HepG2 (cell line): Measurements from ENCODE around the gene BBLN. TPM values are rescaled to one million over a fixed set of nuclear protein-coding genes. Genes with fewer than 3 reads are reported as not detected.

Source experiments
- ATM ChIP-seq: fragments of 450-650 bp; IDR thresholded peaks from 2 replicates; pipeline ENCODE4 v1.7.1; 2017; ENCODE audit warnings: mild to moderate bottlenecking, borderline replicate concordance
- ETV6 ChIP-seq: sonication (generic); formaldehyde crosslinking; conservative IDR thresholded peaks from 2 replicates; pipeline ENCODE4 v1.4.0; 2020; ENCODE audit warnings: missing genetic modification reagents
- GATAD1 ChIP-seq: IDR thresholded peaks from 2 replicates; pipeline ENCODE4 v1.6.1; 2016; ENCODE audit warnings: missing genetic modification reagents, missing compliant biosample characterization
- GPN1 ChIP-seq: sonication (generic); formaldehyde crosslinking; IDR thresholded peaks from 2 replicates; pipeline ENCODE4 v1.5.1; 2020; ENCODE audit warnings: missing genetic modification reagents, borderline replicate concordance
- HNF4A ChIP-seq: sonication (generic); formaldehyde crosslinking; IDR thresholded peaks from 2 replicates; pipeline ENCODE4 v1.4.0; 2020; ENCODE audit warnings: missing genetic modification reagents
- RARA ChIP-seq: IDR thresholded peaks from 2 replicates; pipeline ENCODE4 v1.6.1; 2016; ENCODE audit warnings: missing genetic modification reagents, missing compliant biosample characterization
- SIX1 ChIP-seq: sonication (generic); formaldehyde crosslinking; IDR thresholded peaks from 2 replicates; pipeline ENCODE4 v1.4.0; 2020; ENCODE audit warnings: missing genetic modification reagents, borderline replicate concordance
- SMYD3 ChIP-seq: sonication (generic); formaldehyde crosslinking; IDR thresholded peaks from 2 replicates; pipeline ENCODE4 v1.8.1; 2023; ENCODE audit warnings: mild to moderate bottlenecking, missing genetic modification reagents
- SRF ChIP-seq: IDR thresholded peaks from 2 replicates; pipeline ENCODE4 v1.6.1; 2011; ENCODE audit warnings: mild to moderate bottlenecking, low read depth, low read length, moderate library complexity
- SRSF9 ChIP-seq: fragments of 200-400 bp; formaldehyde crosslinking; IDR thresholded peaks from 2 replicates; pipeline ENCODE4 v1.6.1; 2018; ENCODE audit warnings: borderline replicate concordance, mild to moderate bottlenecking, low read depth, low read length; ENCODE audit not compliant: insufficient read depth, poor library complexity, severe bottlenecking
- TMF1 ChIP-seq: sonication (generic); formaldehyde crosslinking; IDR thresholded peaks from 2 replicates; pipeline ENCODE4 v1.8.1; 2022; ENCODE audit warnings: low read depth, missing genetic modification reagents
- ZBTB7A ChIP-seq: sonication (generic); formaldehyde crosslinking; IDR thresholded peaks from 2 replicates; pipeline ENCODE4 v1.8.0; 2022; ENCODE audit warnings: mild to moderate bottlenecking, missing genetic modification reagents
- ZFY ChIP-seq: sonication (generic); formaldehyde crosslinking; IDR thresholded peaks from 2 replicates; pipeline ENCODE4 v1.4.0; 2020; ENCODE audit warnings: missing genetic modification reagents
- ZNF264 ChIP-seq: sonication (generic); formaldehyde crosslinking; IDR thresholded peaks from 2 replicates; pipeline ENCODE4 v1.4.0; 2020; ENCODE audit warnings: missing genetic modification reagents
- ZNF672 ChIP-seq: sonication (generic); formaldehyde crosslinking; IDR thresholded peaks from 2 replicates; pipeline ENCODE4 v1.8.1; 2022; ENCODE audit warnings: missing genetic modification reagents
- ZNF747 ChIP-seq: sonication (generic); formaldehyde crosslinking; IDR thresholded peaks from 2 replicates; pipeline ENCODE4 v1.8.1; 2023; ENCODE audit warnings: missing genetic modification reagents, mild to moderate bottlenecking, borderline replicate concordance
- polyA plus RNA-seq, 8 experiments: library from polyadenylated mRNA; depleted of rRNA in 3 of 8; stranded (reverse) in 7 of 8; unstranded in 1 of 8; fragments of >200 nt; fragmentation: Illumina TruSeq in 4 of 8; extraction: Trizol in 4 of 8; gene quantifications; 2 replicates each; pipeline versions ENCODE4 v1.2.1 to v1.2.3, GENCODE V29; 2011 to 2016; ENCODE audit warnings: low read depth in 4 of 8, missing spikeins in 1 of 8, mixed read lengths in 1 of 8; ENCODE audit not compliant: insufficient read depth in 1 of 8
- total RNA-seq, 5 experiments: library from RNA; depleted of rRNA; stranded (reverse); fragments of >200 nt; fragmentation: Illumina TruSeq; extraction: Trizol; gene quantifications; 2 replicates each; pipeline ENCODE4 v1.2.3, GENCODE V29; 2016; ENCODE audit warnings: low read depth in 1 of 5
- TF ChIP-seq, protein P1 (sequence below): sonication (generic); formaldehyde crosslinking; IDR thresholded peaks from 2 replicates; pipeline ENCODE4 v1.4.0; 2020; ENCODE audit warnings: missing genetic modification reagents, borderline replicate concordance
- TF ChIP-seq, protein P2 (sequence below): sonication (generic); formaldehyde crosslinking; IDR thresholded peaks from 2 replicates; pipeline ENCODE4 v1.4.0; 2020; ENCODE audit warnings: missing genetic modification reagents
- TF ChIP-seq, protein P3 (sequence below): sonication (generic); formaldehyde crosslinking; IDR thresholded peaks from 2 replicates; pipeline ENCODE4 v1.5.0; 2020; ENCODE audit warnings: missing genetic modification reagents
- TF ChIP-seq, protein P4 (sequence below): sonication (generic); formaldehyde crosslinking; IDR thresholded peaks from 2 replicates; pipeline ENCODE4 v1.4.0; 2020; ENCODE audit warnings: mild to moderate bottlenecking, missing genetic modification reagents

The BBLN gene
- total and polyA plus RNA-seq, 2 of the 13 experiments (the other 11 are each of a cell fraction or from before 2014, with no cell fraction given): 27.6 to 33.1 TPM

DNA sequence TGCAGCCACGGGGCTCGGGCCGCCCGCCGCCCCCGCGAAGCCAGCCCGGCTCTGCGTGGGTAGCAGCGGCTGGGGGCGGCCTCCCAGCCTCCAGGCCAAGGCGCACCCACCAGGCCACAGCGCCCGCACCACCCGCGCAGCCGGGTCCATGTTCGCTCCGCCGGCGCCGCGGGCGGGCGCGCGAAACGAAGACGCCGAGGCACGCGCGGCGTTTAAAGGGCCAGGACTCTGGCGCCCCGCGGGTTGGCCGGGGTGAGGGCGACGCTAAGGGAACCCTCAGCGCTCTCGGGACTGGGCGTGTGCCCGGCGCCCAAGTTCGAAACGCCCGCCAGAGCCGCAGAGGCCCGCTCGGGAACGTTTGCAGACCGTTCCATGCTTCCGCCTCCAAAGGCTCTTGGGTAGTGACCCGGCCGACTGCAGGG, 32.5 kb upstream of the BBLN start, which contains the start of gene PTGES2 (continued):
- TF ChIP-seq, protein P1, sequence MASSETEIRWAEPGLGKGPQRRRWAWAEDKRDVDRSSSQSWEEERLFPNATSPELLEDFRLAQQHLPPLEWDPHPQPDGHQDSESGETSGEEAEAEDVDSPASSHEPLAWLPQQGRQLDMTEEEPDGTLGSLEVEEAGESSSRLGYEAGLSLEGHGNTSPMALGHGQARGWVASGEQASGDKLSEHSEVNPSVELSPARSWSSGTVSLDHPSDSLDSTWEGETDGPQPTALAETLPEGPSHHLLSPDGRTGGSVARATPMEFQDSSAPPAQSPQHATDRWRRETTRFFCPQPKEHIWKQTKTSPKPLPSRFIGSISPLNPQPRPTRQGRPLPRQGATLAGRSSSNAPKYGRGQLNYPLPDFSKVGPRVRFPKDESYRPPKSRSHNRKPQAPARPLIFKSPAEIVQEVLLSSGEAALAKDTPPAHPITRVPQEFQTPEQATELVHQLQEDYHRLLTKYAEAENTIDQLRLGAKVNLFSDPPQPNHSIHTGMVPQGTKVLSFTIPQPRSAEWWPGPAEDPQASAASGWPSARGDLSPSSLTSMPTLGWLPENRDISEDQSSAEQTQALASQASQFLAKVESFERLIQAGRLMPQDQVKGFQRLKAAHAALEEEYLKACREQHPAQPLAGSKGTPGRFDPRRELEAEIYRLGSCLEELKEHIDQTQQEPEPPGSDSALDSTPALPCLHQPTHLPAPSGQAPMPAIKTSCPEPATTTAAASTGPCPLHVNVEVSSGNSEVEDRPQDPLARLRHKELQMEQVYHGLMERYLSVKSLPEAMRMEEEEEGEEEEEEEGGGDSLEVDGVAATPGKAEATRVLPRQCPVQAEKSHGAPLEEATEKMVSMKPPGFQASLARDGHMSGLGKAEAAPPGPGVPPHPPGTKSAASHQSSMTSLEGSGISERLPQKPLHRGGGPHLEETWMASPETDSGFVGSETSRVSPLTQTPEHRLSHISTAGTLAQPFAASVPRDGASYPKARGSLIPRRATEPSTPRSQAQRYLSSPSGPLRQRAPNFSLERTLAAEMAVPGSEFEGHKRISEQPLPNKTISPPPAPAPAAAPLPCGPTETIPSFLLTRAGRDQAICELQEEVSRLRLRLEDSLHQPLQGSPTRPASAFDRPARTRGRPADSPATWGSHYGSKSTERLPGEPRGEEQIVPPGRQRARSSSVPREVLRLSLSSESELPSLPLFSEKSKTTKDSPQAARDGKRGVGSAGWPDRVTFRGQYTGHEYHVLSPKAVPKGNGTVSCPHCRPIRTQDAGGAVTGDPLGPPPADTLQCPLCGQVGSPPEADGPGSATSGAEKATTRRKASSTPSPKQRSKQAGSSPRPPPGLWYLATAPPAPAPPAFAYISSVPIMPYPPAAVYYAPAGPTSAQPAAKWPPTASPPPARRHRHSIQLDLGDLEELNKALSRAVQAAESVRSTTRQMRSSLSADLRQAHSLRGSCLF: no peak
- TF ChIP-seq SIX1 (CRISPR knock-in tag) (no peak), RARA (CRISPR knock-in tag) (peak; percentile 5; the same call in 1 of the 2 replicates), HNF4A (CRISPR knock-in tag) (no peak), ZFY (CRISPR knock-in tag) (peak; percentile 86), ZBTB7A (CRISPR knock-in tag) (no peak), ATM (no peak), GPN1 (CRISPR knock-in tag) (no peak), ZNF747 (CRISPR knock-in tag) (peak; percentile 86; the same call in 1 of the 2 replicates), SRF (no peak), TMF1 (CRISPR knock-in tag) (no peak), ETV6 (CRISPR knock-in tag) (no peak), SMYD3 (CRISPR knock-in tag) (no peak), SRSF9 (no peak), GATAD1 (peak; percentile 4; the same call in 1 of the 2 replicates), ZNF264 (CRISPR knock-in tag) (no peak), ZNF672 (CRISPR knock-in tag) (no peak)
- TF ChIP-seq, protein P2, sequence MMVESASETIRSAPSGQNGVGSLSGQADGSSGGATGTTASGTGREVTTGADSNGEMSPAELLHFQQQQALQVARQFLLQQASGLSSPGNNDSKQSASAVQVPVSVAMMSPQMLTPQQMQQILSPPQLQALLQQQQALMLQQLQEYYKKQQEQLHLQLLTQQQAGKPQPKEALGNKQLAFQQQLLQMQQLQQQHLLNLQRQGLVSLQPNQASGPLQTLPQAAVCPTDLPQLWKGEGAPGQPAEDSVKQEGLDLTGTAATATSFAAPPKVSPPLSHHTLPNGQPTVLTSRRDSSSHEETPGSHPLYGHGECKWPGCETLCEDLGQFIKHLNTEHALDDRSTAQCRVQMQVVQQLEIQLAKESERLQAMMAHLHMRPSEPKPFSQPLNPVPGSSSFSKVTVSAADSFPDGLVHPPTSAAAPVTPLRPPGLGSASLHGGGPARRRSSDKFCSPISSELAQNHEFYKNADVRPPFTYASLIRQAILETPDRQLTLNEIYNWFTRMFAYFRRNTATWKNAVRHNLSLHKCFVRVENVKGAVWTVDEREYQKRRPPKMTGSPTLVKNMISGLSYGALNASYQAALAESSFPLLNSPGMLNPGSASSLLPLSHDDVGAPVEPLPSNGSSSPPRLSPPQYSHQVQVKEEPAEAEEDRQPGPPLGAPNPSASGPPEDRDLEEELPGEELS: no peak; the same call in 1 of the 2 replicates
- TF ChIP-seq, protein P3, sequence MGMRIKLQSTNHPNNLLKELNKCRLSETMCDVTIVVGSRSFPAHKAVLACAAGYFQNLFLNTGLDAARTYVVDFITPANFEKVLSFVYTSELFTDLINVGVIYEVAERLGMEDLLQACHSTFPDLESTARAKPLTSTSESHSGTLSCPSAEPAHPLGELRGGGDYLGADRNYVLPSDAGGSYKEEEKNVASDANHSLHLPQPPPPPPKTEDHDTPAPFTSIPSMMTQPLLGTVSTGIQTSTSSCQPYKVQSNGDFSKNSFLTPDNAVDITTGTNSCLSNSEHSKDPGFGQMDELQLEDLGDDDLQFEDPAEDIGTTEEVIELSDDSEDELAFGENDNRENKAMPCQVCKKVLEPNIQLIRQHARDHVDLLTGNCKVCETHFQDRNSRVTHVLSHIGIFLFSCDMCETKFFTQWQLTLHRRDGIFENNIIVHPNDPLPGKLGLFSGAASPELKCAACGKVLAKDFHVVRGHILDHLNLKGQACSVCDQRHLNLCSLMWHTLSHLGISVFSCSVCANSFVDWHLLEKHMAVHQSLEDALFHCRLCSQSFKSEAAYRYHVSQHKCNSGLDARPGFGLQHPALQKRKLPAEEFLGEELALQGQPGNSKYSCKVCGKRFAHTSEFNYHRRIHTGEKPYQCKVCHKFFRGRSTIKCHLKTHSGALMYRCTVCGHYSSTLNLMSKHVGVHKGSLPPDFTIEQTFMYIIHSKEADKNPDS (CRISPR knock-in tag): no peak
- TF ChIP-seq, protein P4, sequence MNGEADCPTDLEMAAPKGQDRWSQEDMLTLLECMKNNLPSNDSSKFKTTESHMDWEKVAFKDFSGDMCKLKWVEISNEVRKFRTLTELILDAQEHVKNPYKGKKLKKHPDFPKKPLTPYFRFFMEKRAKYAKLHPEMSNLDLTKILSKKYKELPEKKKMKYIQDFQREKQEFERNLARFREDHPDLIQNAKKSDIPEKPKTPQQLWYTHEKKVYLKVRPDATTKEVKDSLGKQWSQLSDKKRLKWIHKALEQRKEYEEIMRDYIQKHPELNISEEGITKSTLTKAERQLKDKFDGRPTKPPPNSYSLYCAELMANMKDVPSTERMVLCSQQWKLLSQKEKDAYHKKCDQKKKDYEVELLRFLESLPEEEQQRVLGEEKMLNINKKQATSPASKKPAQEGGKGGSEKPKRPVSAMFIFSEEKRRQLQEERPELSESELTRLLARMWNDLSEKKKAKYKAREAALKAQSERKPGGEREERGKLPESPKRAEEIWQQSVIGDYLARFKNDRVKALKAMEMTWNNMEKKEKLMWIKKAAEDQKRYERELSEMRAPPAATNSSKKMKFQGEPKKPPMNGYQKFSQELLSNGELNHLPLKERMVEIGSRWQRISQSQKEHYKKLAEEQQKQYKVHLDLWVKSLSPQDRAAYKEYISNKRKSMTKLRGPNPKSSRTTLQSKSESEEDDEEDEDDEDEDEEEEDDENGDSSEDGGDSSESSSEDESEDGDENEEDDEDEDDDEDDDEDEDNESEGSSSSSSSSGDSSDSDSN (CRISPR knock-in tag): peak; percentile 41; the same call in 1 of the 2 replicates
